ENCODE results near the gene SESTD1.

- TF ChIP-seq GATA2 (IDR thresholded peaks at IDR 0.05; ENCODE audit: low read depth, low read length) (no peak), GATA3 (IDR thresholded peaks at IDR 0.05; ENCODE audit: low read depth, low read length) (no peak)
Measured at GRCh38 chr2:179132076-179132475, 132.6 kb downstream of the SESTD1 start.
